Measurements from ENCODE around the gene REV3L.

The REV3L gene

DNA sequence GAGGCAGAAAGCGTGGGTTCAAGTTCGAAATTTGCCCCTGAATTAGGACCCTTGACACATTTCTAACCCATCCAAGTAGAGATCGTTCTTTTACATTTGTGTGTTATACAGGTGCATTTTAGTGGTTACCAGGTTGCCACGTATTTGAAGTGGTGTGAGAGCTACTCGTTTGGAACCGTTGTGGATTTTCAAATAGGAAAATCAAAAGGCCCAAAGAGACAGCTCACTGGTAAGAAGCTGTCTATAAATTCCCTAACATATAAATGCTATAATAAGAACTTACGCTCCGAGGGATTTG is 1.6 kb upstream of the REV3L start:
- peaks cover 0 to 49% (median 13%) of the 10 kb centered on the region in 4 donors for H3K4me1 ChIP-seq
- no peaks in the 10 kb centered on the region for H3K36me3 ChIP-seq
- no peak for DNase-seq
- no peaks in the 10 kb centered on the region for H3K27me3 ChIP-seq
- H3K27ac ChIP-seq = peak overlapping the region; percentile 97 to 100
- peak overlapping the region; percentile 62 to 99 for H3K4me3 ChIP-seq
- no peaks in the 10 kb centered on the region for H3K9me3 ChIP-seq
- TF ChIP-seq, protein P1, sequence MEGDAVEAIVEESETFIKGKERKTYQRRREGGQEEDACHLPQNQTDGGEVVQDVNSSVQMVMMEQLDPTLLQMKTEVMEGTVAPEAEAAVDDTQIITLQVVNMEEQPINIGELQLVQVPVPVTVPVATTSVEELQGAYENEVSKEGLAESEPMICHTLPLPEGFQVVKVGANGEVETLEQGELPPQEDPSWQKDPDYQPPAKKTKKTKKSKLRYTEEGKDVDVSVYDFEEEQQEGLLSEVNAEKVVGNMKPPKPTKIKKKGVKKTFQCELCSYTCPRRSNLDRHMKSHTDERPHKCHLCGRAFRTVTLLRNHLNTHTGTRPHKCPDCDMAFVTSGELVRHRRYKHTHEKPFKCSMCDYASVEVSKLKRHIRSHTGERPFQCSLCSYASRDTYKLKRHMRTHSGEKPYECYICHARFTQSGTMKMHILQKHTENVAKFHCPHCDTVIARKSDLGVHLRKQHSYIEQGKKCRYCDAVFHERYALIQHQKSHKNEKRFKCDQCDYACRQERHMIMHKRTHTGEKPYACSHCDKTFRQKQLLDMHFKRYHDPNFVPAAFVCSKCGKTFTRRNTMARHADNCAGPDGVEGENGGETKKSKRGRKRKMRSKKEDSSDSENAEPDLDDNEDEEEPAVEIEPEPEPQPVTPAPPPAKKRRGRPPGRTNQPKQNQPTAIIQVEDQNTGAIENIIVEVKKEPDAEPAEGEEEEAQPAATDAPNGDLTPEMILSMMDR (IDR thresholded peaks at IDR 0.05) = no peak
- intact Hi-C loops (cut with DNase I; ENCODE audit: low total_unique reads) = loop anchor here (5.0 kb wide), 2 partner anchors 68 to 118 kb away; no protein-coding TSS in a partner anchor

DNA sequence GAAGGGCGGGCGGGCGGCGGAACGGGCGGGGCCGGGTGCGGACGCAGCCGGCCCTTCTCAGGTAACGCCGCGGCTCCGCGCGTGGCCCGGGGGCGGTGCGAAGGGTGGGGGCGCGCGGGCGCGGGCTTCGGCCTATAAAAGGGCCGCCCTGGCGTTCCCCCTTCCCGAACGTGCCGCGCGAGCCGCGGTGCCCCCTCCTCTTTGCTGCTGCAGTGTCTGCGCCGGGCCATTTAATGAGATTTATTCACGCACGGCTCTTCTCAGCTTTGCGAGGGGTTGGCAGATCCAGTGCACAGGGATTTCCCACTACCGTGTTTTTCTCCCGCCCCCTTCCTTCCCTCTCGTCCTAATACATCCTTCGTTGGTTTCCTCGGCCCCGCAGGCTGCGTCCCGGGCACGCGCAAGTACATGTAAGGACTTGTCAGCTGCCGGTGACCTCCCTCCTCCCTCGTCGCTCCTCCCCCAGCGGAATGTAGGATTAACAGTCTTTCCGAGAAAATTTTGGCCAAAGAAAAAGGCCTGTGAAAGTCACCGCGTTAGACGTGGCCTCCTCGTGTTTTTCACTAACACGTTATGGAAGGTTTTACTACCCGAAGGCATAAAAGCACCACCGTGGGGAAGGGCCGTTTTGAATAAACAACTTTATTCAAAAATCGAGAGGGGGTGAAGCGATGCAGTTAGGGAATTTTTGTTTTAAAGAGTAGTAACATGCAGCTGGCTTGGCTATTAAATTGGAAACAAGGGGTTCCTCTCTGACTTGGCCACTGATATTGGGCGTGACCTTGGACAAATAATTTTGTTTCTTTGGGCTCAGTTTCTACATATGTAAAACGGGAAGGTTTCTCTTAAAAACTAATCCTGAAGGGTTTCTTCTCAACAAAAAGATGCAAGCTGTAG is 966 bp upstream of the REV3L start:
- Histone ChIP-seq H3K27ac (peak overlapping the region; percentile 97 to 100), H3K36me3 (no peaks in the 10 kb centered on the region), H3K4me1 (peaks cover 0 to 55% (median 14%) of the 10 kb centered on the region in 4 donors), H3K27me3 (no peaks in the 10 kb centered on the region), H3K9me3 (no peaks in the 10 kb centered on the region), H3K4me3 (peak overlapping the region; percentile 62 to 99)
- DNase-seq = peak; percentile 99
- intact Hi-C loops (cut with DNase I; ENCODE audit: low total_unique reads) = loop anchor here (5.0 kb wide), 2 partner anchors 68 to 118 kb away; no protein-coding TSS in a partner anchor
- TF ChIP-seq, protein P1 (IDR thresholded peaks at IDR 0.05) = no peak

DNA sequence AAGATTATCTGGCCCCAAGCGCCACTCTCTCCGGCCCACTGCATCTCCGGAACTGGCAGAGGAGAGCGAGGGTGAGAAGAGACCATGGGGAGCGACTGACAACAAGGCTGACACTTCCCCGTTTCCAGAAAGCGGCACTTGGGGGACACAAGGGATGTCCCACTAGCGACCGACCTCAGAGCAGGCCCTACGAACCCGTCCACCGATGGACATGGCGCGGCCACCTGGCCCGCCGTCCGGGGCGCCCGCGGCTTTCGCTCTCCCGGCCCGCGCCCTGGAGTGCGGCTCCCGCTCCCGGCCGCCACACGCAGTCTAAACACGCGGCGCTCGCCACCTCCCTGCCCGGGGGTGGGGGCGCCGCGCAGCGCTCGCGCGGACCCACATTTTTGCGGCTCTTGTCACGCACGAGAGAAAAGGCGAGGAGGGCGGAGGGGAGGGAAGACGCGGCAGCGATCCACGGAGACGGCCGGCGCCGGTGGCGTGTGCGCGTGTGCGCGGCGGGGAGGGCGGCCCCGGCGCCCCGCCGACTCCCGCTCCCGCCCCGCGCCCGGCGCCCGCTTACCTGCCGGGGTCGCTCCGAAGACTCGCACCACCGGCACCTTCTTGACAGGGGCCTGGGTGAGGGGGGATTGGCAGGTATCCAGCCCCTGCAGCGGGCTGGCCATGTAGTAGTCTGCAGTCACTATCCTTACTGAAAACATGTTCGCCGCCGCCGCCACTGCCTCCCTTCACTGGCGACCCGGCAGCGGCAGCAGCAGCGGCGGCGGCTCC is 645 bp downstream of the REV3L start:
- H3K27me3 ChIP-seq = no peaks in the 10 kb centered on the region
- H3K9me3 ChIP-seq = no peaks in the 10 kb centered on the region
- H3K36me3 ChIP-seq = no peaks in the 10 kb centered on the region
- peaks cover 0 to 65% (median 21%) of the 10 kb centered on the region in 4 donors for H3K4me1 ChIP-seq
- intact Hi-C loops (cut with DNase I; ENCODE audit: low total_unique reads) = loop anchor here (5.0 kb wide), 2 partner anchors 70 to 120 kb away; no protein-coding TSS in a partner anchor
- H3K27ac ChIP-seq = peak overlapping the region; percentile 97 to 100
- TF ChIP-seq, protein P1 (IDR thresholded peaks at IDR 0.05) = no peak
- peak; percentile 55 to 79 for DNase-seq
- peak overlapping the region; percentile 62 to 99 for H3K4me3 ChIP-seq

DNA sequence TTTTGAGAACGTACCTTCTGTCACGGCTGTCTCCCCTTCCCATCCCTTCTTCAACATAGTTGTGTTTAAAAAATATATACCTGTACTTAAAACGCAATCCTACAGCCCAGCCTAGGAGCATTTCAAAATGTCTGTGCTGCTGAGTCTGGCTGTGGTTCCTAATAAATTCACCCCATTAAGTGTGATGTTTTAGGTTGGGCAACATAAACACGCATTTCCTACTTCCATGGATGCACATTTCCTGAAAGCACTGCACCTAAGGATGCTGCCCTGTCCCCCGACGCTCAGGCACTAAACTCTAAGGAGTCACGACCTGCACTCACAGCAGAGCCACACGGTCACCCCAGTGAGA is 1.2 kb downstream of the REV3L start:
- Histone ChIP-seq H3K36me3 (no peaks in the 10 kb centered on the region), H3K27me3 (no peaks in the 10 kb centered on the region), H3K4me1 (peaks cover 0 to 70% (median 22%) of the 10 kb centered on the region in 4 donors), H3K27ac (peak overlapping the region; percentile 97 to 100), H3K9me3 (no peaks in the 10 kb centered on the region), H3K4me3 (peak overlapping the region; percentile 62 to 99)
- no peak for DNase-seq
- TF ChIP-seq, protein P1 (IDR thresholded peaks at IDR 0.05) = no peak
- intact Hi-C loops (cut with DNase I; ENCODE audit: low total_unique reads) = loop anchor here (5.0 kb wide), 2 partner anchors 70 to 120 kb away; no protein-coding TSS in a partner anchor

DNA sequence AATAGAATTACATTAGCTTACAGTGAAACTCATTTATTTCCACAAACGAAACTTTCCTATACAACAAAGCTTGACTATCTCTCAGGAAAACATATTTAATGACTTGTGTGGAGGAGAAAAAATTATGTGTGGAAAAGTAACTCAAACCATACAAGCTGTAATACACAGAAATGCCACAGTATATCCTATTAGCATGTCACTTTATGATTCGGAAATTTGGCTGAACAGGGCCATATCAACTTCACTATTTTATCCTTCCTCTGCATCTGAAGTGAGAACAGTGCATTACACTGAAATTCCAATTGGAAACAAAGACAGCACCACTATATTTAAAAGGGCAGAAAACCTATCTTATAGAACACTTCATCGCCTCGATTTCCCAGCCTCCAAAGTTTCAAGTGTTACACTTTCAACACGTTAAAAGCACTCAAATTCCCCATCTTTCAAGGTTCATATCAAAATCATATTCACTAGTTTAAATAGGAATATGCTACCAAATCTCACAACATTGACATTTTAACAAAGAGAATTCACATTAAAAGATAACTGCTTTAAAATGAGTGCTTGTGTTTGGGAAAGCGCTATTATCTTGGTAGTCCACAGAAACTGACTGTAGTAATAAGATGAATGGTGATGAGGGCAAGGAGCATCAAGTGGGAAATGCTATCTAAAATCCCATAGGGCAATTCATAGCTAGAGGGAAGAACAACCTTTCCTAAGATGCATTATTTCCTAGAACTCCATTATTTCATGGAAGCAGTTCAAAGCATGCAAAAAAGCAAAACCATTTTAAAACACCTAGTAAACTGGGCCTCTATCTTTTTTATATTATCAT is 1.8 kb downstream of the REV3L start:
- Histone ChIP-seq H3K27me3 (no peaks in the 10 kb centered on the region), H3K36me3 (no peaks in the 10 kb centered on the region), H3K9me3 (no peaks in the 10 kb centered on the region), H3K4me1 (peaks cover 0 to 69% (median 22%) of the 10 kb centered on the region in 4 donors), H3K4me3 (peak overlapping the region; percentile 62 to 99), H3K27ac (peak overlapping the region; percentile 97 to 100)
- no peak for DNase-seq
- TF ChIP-seq, protein P1 (IDR thresholded peaks at IDR 0.05) = no peak
- intact Hi-C loops (cut with DNase I; ENCODE audit: low total_unique reads) = loop anchor here (5.0 kb wide), 2 partner anchors 71 to 121 kb away; no protein-coding TSS in a partner anchor

Measured in tibial artery (tissue), 4 donors.